H1 (cell line): ENCODE measurements around the gene RPL38. TPM values are rescaled to one million over a fixed set of nuclear protein-coding genes. Genes with fewer than 3 reads are reported as not detected.

Source experiments
- CTCF ChIA-PET: fragments of 300-600 bp; sonication (Branson Sonifier 250); formaldehyde crosslinking; loops from one replicate; lab custom pipeline; 2021; ENCODE audit not compliant: partially characterized antibody; lab: Charles Lee
- POLR2A ChIA-PET: fragments of 300-600 bp; sonication (Branson Sonifier 250); formaldehyde crosslinking; loops from one replicate; lab custom pipeline; 2021; ENCODE audit warnings: inconsistent platforms; ENCODE audit not compliant: partially characterized antibody; lab: Charles Lee
- DNase-seq, 2 experiments: peaks; one replicate each; pipeline versions ENCODE4 v3.0.0 to v3.0.0-alpha.2; 2010 to 2022; ENCODE audit warnings: low spot score in 2 of 2, low read depth in 1 of 2, mixed read lengths in 1 of 2
- FAIRE-seq: peaks from 2 replicates; lab custom pipeline; 2011; peaks lifted over from hg19 to GRCh38; lab: Jason Lieb, UNC
- H2AFZ ChIP-seq: 2 replicates; pipeline ENCODE4 v1.8.1; 2012; ENCODE audit warnings: low read length, inconsistent platforms
- H2AK5ac ChIP-seq: 2 replicates; pipeline ENCODE4 v1.6.1; 2013; ENCODE audit warnings: low read depth, low read length
- H2BK120ac ChIP-seq: replicated peaks from 2 replicates; pipeline ENCODE3; 2013; ENCODE audit warnings: low read depth, low read length, inconsistent platforms
- H2BK12ac ChIP-seq: 2 replicates; pipeline ENCODE4 v1.6.1; 2013; ENCODE audit warnings: low read depth, low read length
- H2BK15ac ChIP-seq: 2 replicates; pipeline ENCODE4 v1.6.1; 2013; ENCODE audit warnings: low read length
- H2BK20ac ChIP-seq: 2 replicates; pipeline ENCODE4 v1.6.1; 2013; ENCODE audit warnings: low read length
- H2BK5ac ChIP-seq: 2 replicates; pipeline ENCODE4 v1.6.1; 2013; ENCODE audit warnings: low read depth, low read length
- H3K14ac ChIP-seq: 2 replicates; pipeline ENCODE4 v1.6.1; 2013; ENCODE audit warnings: inconsistent platforms; ENCODE audit not compliant: insufficient read length
- H3K18ac ChIP-seq: 2 replicates; pipeline ENCODE4 v1.6.1; 2013; ENCODE audit warnings: low read length; ENCODE audit errors: extremely low read depth
- H3K23ac ChIP-seq: 2 replicates; pipeline ENCODE4 v1.6.1; 2013; ENCODE audit warnings: inconsistent platforms; ENCODE audit not compliant: insufficient read length
- H3K23me2 ChIP-seq: 2 replicates; pipeline ENCODE4 v1.6.1; 2013; ENCODE audit warnings: low read depth, low read length
- H3K27ac ChIP-seq: 2 replicates; pipeline ENCODE4 v1.6.1; 2011; ENCODE audit warnings: low read depth, low read length, inconsistent platforms
- H3K27me3 ChIP-seq, 4 experiments: replicated peaks in 1 of 4; 1 replicate in 1 of 4; 2 replicates in 3 of 4; pipeline versions ENCODE4 v1.6.1 to v1.8.1; 2011 to 2013; ENCODE audit warnings: low read length in 3 of 4, mild to moderate bottlenecking in 3 of 4, inconsistent platforms in 2 of 4, mixed read lengths in 2 of 4, moderate library complexity in 1 of 4; ENCODE audit not compliant: control insufficient read depth in 3 of 4, insufficient read depth in 3 of 4; ENCODE audit errors: extremely low read depth in 1 of 4
- H3K36me3 ChIP-seq, 4 experiments: 2 replicates each; pipeline versions ENCODE4 v1.6.1 to v1.8.1; 2011 to 2013; ENCODE audit warnings: mild to moderate bottlenecking in 4 of 4, low read length in 3 of 4, moderate library complexity in 2 of 4, control low read depth in 1 of 4, inconsistent platforms in 1 of 4; ENCODE audit not compliant: insufficient read depth in 4 of 4, control insufficient read depth in 2 of 4
- H3K4ac ChIP-seq: replicated peaks from 2 replicates; pipeline ENCODE3; 2013; ENCODE audit warnings: low read length, low read depth, mixed read lengths, inconsistent platforms; ENCODE audit not compliant: insufficient read length
- H3K4me1 ChIP-seq, 4 experiments: replicated peaks in 1 of 4; 1 replicate in 1 of 4; 2 replicates in 3 of 4; pipeline versions ENCODE4 v1.6.1 to v1.8.1; 2011 to 2013; ENCODE audit warnings: low read length in 3 of 4, inconsistent platforms in 2 of 4, mixed read lengths in 1 of 4; ENCODE audit not compliant: insufficient read depth in 4 of 4, control insufficient read depth in 3 of 4
- H3K4me2 ChIP-seq, 2 experiments: 2 replicates each; pipeline versions ENCODE4 v1.6.1 to v1.8.1; 2011 to 2013; ENCODE audit warnings: low read depth in 2 of 2, low read length in 2 of 2, control low read depth in 1 of 2, inconsistent platforms in 1 of 2, mild to moderate bottlenecking in 1 of 2; ENCODE audit not compliant: insufficient read depth in 1 of 2
- H3K4me3 ChIP-seq, 4 experiments: fragments of 200-600, 300-600 bp in 1 of 4; sonication (generic), shearing (Covaris generic), sonication (Bioruptor Twin) in 1 of 4; 2 replicates each; pipeline versions ENCODE4 v1.5.1 to v1.8.1; 2011 to 2016; ENCODE audit warnings: low read length in 4 of 4, low read depth in 3 of 4, control low read depth in 2 of 4, inconsistent platforms in 2 of 4, mild to moderate bottlenecking in 2 of 4, mixed read lengths in 1 of 4, moderate library complexity in 1 of 4; ENCODE audit not compliant: insufficient read depth in 2 of 4; ENCODE audit errors: extremely low read depth in 1 of 4
- H3K56ac ChIP-seq: replicated peaks from 2 replicates; pipeline ENCODE3; 2013; ENCODE audit warnings: low read depth, mild to moderate bottlenecking, mixed read lengths, low read length, inconsistent platforms; ENCODE audit not compliant: insufficient read length
- H3K79me1 ChIP-seq: 2 replicates; pipeline ENCODE4 v1.6.1; 2013; ENCODE audit warnings: low read depth, low read length, control low read depth
- H3K79me2 ChIP-seq, 2 experiments: 2 replicates each; pipeline versions ENCODE4 v1.6.1 to v1.8.1; 2012 to 2013; ENCODE audit warnings: low read length in 2 of 2, mild to moderate bottlenecking in 2 of 2, inconsistent platforms in 1 of 2; ENCODE audit not compliant: insufficient read depth in 2 of 2, control insufficient read depth in 1 of 2
- H3K9ac ChIP-seq, 4 experiments: replicated peaks in 1 of 4; 1 replicate in 1 of 4; 2 replicates in 3 of 4; pipeline versions ENCODE4 v1.6.1 to v1.8.1; 2011 to 2013; ENCODE audit warnings: low read depth in 3 of 4, low read length in 3 of 4, control low read depth in 2 of 4, mild to moderate bottlenecking in 2 of 4, moderate library complexity in 2 of 4, inconsistent platforms in 1 of 4; ENCODE audit errors: extremely low read depth in 1 of 4
- H3K9me3 ChIP-seq, 2 experiments: 2 replicates each; pipeline versions ENCODE4 v1.6.1 to v1.8.1; 2012 to 2013; ENCODE audit warnings: mild to moderate bottlenecking in 2 of 2, moderate library complexity in 2 of 2, control low read depth in 1 of 2, inconsistent platforms in 1 of 2, low read depth in 1 of 2, low read length in 1 of 2, mixed read lengths in 1 of 2; ENCODE audit not compliant: insufficient read depth in 2 of 2
- H4K20me1 ChIP-seq, 2 experiments: replicated peaks in 1 of 2; 2 replicates each; pipeline versions ENCODE3 to v1.8.1; 2011 to 2013; ENCODE audit warnings: inconsistent platforms in 2 of 2, low read length in 2 of 2, mild to moderate bottlenecking in 1 of 2; ENCODE audit not compliant: insufficient read depth in 2 of 2, control insufficient read depth in 1 of 2
- H4K5ac ChIP-seq: 2 replicates; pipeline ENCODE4 v1.6.1; 2013; ENCODE audit warnings: low read length, low read depth, mixed read lengths, inconsistent platforms; ENCODE audit not compliant: insufficient read length
- H4K8ac ChIP-seq: 2 replicates; pipeline ENCODE4 v1.8.0; 2013; ENCODE audit warnings: mild to moderate bottlenecking, moderate library complexity, low read length, inconsistent platforms; ENCODE audit not compliant: insufficient read depth; ENCODE audit errors: extremely low read depth
- H4K91ac ChIP-seq: replicated peaks from 2 replicates; pipeline ENCODE3; 2013; ENCODE audit warnings: low read length, mixed read lengths, inconsistent platforms; ENCODE audit not compliant: insufficient read length
- ASH2L ChIP-seq: fragments of 200-600, 300-600 bp; sonication (generic); IDR thresholded peaks from one replicate; pipeline ENCODE4 v1.7.1; 2017; ENCODE audit warnings: low read length
- CEBPB ChIP-seq: IDR thresholded peaks from 2 replicates; pipeline ENCODE4 v1.6.1; 2012; ENCODE audit warnings: low read depth, low read length
- KDM4A ChIP-seq: IDR thresholded peaks from one replicate; pipeline ENCODE4 v1.7.1; 2012; ENCODE audit warnings: low read depth, mild to moderate bottlenecking, moderate library complexity, low read length, inconsistent platforms; ENCODE audit not compliant: severe bottlenecking
- MAFK ChIP-seq: IDR thresholded peaks from 2 replicates; pipeline ENCODE4 v1.6.1; 2012; ENCODE audit warnings: low read depth, mild to moderate bottlenecking, improper control_type of control experiment, low read length
- POLR2AphosphoS5 ChIP-seq: IDR thresholded peaks from 2 replicates; pipeline ENCODE4 v1.6.1; 2011; ENCODE audit warnings: low read depth, low read length
- RBBP5 ChIP-seq: IDR thresholded peaks from 2 replicates; pipeline ENCODE4 v1.7.1; 2012; ENCODE audit warnings: low read depth, mild to moderate bottlenecking, inconsistent platforms, low read length, moderate library complexity, borderline replicate concordance
- WGBS, 2 experiments: shearing (Covaris generic) in 1 of 2; methylation state at CpG; one replicate each; pipeline versions ENCODE4 v1.1.6 to v1.1.7; 2013 to 2015; ENCODE audit warnings: low lambda C conversion rate in 2 of 2, mixed read lengths in 2 of 2, inconsistent platforms in 1 of 2, low coverage in 1 of 2, missing lambda C conversion rate in 1 of 2; ENCODE audit not compliant: insufficient replicate concordance in 2 of 2, insufficient coverage in 1 of 2, insufficient read length in 1 of 2; ENCODE audit errors: extremely low coverage in 1 of 2, missing lambda C conversion rate in 1 of 2; 5-methylcytosine and 5-hydroxymethylcytosine counted together
- polyA plus RNA-seq, 7 experiments: library from polyadenylated mRNA; depleted of rRNA in 3 of 7; stranded (reverse) in 5 of 7; unstranded in 2 of 7; fragments of >200 nt in 5 of 7; fragments of 200-250 nt in 2 of 7; gene quantifications; 1 replicate in 5 of 7; 2 replicates in 1 of 7; 4 replicates in 1 of 7; pipeline versions ENCODE4 v1.2.1 to v1.2.3, GENCODE V29; 2011 to 2013; ENCODE audit warnings: missing spikeins in 2 of 7, mixed read lengths in 2 of 7
- total RNA-seq: library from RNA; stranded (reverse); fragmentation: NEBNext Ultra II Directional; extraction: Animal tissue kit (Norgen Biotek cat#: 25700); gene quantifications from 2 replicates; pipeline ENCODE4 v1.2.1, GENCODE V29; 2021

RPL38 gene
- total and polyA plus RNA-seq, 2 of the 8 experiments (the other 6 are each of a cell fraction or from before 2014, with no cell fraction given), result 412 to 1,195 TPM

GRCh38 chr17:74212209-74212912, 8.9 kb downstream of the RPL38 start:
- H2BK20ac ChIP-seq, result no peak overlapping the region
- no peaks in the 10 kb centered on the region for H3K9me3 ChIP-seq
- H3K4me2 ChIP-seq, result peak overlapping the region; percentile 84
- H2BK15ac ChIP-seq, result no peak overlapping the region; the same call in 1 of the 2 replicates
- H4K8ac ChIP-seq, result peak overlapping the region; percentile 19; the same call in 1 of the 2 replicates
- H3K4me1 ChIP-seq, result peaks cover 8 to 21% (median 20%) of the 10 kb centered on the region in 4 experiments
- H3K79me2 ChIP-seq, result peaks cover 0 to 10% of the 10 kb centered on the region in 2 experiments; a peak in 3 of 4 replicates
- no peak overlapping the region; the same call in 1 of the 2 replicates for H2BK12ac ChIP-seq
- peak overlapping the region; percentile 35; the same call in 1 of the 2 replicates for H2BK5ac ChIP-seq
- no peak overlapping the region for H3K4ac ChIP-seq
- no peak overlapping the region for H3K27ac ChIP-seq
- H3K14ac ChIP-seq, result no peak overlapping the region
- peaks cover 2% of the 10 kb centered on the region for H3K79me1 ChIP-seq
- 5% methylated on average over 46 of the region's 48 CpGs; no CpG with 5 or more reads in 1 of the 2 experiments for WGBS, 2 experiments
- peak overlapping the region; percentile 72 for H4K91ac ChIP-seq
- ChIA-PET CTCF (interaction anchor here (0.7 to 1.9 kb wide), 19 partner anchors 10 to 441 kb away, joined by 3 to 7 read pairs (median 3); partner anchors contain the start of gene DNAI2), POLR2A (interaction anchor here (1.0 to 6.9 kb wide), 17 partner anchors 8 to 289 kb away, joined by 3 to 65 read pairs (median 6); partner anchors contain the start of gene RPL38)
- FAIRE-seq (no peak), DNase-seq (peak in 1 of 2 experiments; percentile 64)
- no peak overlapping the region for H2BK120ac ChIP-seq
- H3K56ac ChIP-seq, result no peak overlapping the region
- H3K9ac ChIP-seq, result peak overlapping the region in 2 of 4 experiments; percentile 20 to 38; a peak in 3 of 7 replicates
- TF ChIP-seq POLR2AphosphoS5 (peak; percentile 55; the same call in 1 of the 2 replicates), RBBP5 (0 out of 2 replicates have a peak, but pooled peaks have one; percentile 12), CEBPB (no peak), MAFK (no peak), ASH2L (peak; percentile 40), KDM4A (peak; percentile 15)
- peaks cover 21% of the 10 kb centered on the region for H3K23me2 ChIP-seq
- no peak overlapping the region for H2AK5ac ChIP-seq
- H4K20me1 ChIP-seq, result peaks cover 17 to 22% of the 10 kb centered on the region in 2 experiments
- no peak overlapping the region for H4K5ac ChIP-seq
- H2AFZ ChIP-seq, result no peak overlapping the region
- H3K36me3 ChIP-seq, result peaks cover 23 to 28% (median 26%) of the 10 kb centered on the region in 4 experiments
- H3K18ac ChIP-seq, result peak overlapping the region; percentile 78
- peaks cover 2 to 20% (median 11%) of the 10 kb centered on the region in 4 experiments; a peak in 6 of 7 replicates for H3K27me3 ChIP-seq
- H3K4me3 ChIP-seq, result peak overlapping the region; percentile 52 to 62 (median 62)
- H3K23ac ChIP-seq, result no peak overlapping the region
